T-helper 1 cell treated with Interleukin-12 subunit alpha and Interleukin-12 subunit beta and Interleukin-4 antibody, amounts not matched to agents 30 μg/mL and 1 μg/mL, for 36 hours (primary cell): Measurements from ENCODE around the gene MICALL1.

Experiments used
- H3K27ac Mint-ChIP-seq: one replicate; pipeline ENCODE4 v1.8.0; 2021; ENCODE audit warnings: mild to moderate bottlenecking, mixed read lengths
- H3K27me3 Mint-ChIP-seq: one replicate; pipeline ENCODE4 v1.8.0; 2021; ENCODE audit warnings: low read depth, mixed read lengths
- H3K36me3 Mint-ChIP-seq: one replicate; pipeline ENCODE4 v1.8.0; 2021; ENCODE audit warnings: low read depth, mixed read lengths
- H3K4me1 Mint-ChIP-seq: one replicate; pipeline ENCODE4 v1.8.0; 2021; ENCODE audit warnings: low read depth, mixed read lengths
- H3K4me3 Mint-ChIP-seq: one replicate; pipeline ENCODE4 v1.8.0; 2021; ENCODE audit warnings: mild to moderate bottlenecking, moderate library complexity, mixed read lengths
- H3K9me3 Mint-ChIP-seq: one replicate; pipeline ENCODE4 v1.8.0; 2021; ENCODE audit warnings: mixed read lengths

The MICALL1 gene, protein sequence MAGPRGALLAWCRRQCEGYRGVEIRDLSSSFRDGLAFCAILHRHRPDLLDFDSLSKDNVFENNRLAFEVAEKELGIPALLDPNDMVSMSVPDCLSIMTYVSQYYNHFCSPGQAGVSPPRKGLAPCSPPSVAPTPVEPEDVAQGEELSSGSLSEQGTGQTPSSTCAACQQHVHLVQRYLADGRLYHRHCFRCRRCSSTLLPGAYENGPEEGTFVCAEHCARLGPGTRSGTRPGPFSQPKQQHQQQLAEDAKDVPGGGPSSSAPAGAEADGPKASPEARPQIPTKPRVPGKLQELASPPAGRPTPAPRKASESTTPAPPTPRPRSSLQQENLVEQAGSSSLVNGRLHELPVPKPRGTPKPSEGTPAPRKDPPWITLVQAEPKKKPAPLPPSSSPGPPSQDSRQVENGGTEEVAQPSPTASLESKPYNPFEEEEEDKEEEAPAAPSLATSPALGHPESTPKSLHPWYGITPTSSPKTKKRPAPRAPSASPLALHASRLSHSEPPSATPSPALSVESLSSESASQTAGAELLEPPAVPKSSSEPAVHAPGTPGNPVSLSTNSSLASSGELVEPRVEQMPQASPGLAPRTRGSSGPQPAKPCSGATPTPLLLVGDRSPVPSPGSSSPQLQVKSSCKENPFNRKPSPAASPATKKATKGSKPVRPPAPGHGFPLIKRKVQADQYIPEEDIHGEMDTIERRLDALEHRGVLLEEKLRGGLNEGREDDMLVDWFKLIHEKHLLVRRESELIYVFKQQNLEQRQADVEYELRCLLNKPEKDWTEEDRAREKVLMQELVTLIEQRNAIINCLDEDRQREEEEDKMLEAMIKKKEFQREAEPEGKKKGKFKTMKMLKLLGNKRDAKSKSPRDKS

GRCh38 chr22:37905534-37906363 lies at the start of gene MICALL1:
MICALL1 (plus strand) TSS chr22:37906297; CDS start chr22:37906423, 126 bp downstream.
- Mint-ChIP-seq H3K4me3 (peak within 1 kb of the TSS; percentile 82), H3K9me3 (no peaks in the 10 kb centered on the region), H3K27ac (peak within 1 kb of the TSS; percentile 77), H3K4me1 (peaks cover 21% of the 10 kb centered on the region), H3K27me3 (no peaks in the 10 kb centered on the region), H3K36me3 (peaks cover 9% of the 10 kb centered on the region)

GRCh38 chr22:37860796-37861421 lies 45.2 kb upstream of the MICALL1 start:
- Mint-ChIP-seq H3K9me3 (no peaks in the 10 kb centered on the region), H3K27me3 (no peaks in the 10 kb centered on the region), H3K36me3 (peaks cover 41% of the 10 kb centered on the region), H3K4me3 (no peak overlapping the region), H3K4me1 (no peaks in the 10 kb centered on the region), H3K27ac (no peak overlapping the region)

DNA sequence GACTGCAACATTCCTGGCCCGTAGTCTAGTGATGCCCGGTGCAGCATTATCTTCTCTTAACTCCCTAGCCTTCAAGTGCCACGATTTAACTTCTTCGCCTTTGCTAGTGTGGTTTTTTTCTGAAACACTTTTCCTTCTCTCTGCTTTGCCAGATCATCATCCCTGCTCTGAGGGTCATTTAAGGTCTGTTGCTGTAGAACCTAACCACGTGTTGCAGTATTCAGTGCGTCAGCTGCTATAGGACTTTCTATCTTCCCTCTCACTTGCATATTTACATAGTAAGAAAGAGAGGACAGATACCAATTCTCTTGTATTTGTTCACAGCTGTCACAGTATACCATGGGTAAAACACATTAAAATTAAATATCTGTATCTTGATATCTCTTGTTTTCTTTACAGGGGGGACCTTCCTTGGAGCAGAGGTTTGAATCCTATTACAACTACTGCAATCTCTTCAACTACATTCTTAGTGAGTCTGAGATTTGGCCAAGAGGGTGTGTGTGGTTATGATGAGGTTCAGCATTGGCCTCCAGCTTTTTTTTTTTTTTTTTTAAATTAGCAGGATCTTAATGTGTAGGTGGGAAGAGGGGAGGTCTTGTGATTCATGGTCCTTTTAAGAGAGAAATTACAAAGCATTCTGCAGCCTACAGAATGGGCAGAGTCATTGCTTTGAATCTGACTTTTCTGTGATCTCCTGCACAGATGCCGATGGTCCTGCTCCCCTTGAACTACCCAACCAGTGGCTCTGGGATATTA lies 43.3 kb upstream of the MICALL1 start:
- no peak overlapping the region for H3K4me3 Mint-ChIP-seq
- no peaks in the 10 kb centered on the region for H3K9me3 Mint-ChIP-seq
- no peak overlapping the region for H3K27ac Mint-ChIP-seq
- peaks cover 44% of the 10 kb centered on the region for H3K36me3 Mint-ChIP-seq
- H3K4me1 Mint-ChIP-seq = no peaks in the 10 kb centered on the region
- H3K27me3 Mint-ChIP-seq = no peaks in the 10 kb centered on the region

- no peak overlapping the region for H3K4me3 Mint-ChIP-seq
- no peaks in the 10 kb centered on the region for H3K9me3 Mint-ChIP-seq
- peaks cover 48% of the 10 kb centered on the region for H3K36me3 Mint-ChIP-seq
- H3K27ac Mint-ChIP-seq = no peak overlapping the region
- H3K4me1 Mint-ChIP-seq = no peaks in the 10 kb centered on the region
- no peaks in the 10 kb centered on the region for H3K27me3 Mint-ChIP-seq
Measured at GRCh38 chr22:37865510-37865909, 40.6 kb upstream of the MICALL1 start.

DNA sequence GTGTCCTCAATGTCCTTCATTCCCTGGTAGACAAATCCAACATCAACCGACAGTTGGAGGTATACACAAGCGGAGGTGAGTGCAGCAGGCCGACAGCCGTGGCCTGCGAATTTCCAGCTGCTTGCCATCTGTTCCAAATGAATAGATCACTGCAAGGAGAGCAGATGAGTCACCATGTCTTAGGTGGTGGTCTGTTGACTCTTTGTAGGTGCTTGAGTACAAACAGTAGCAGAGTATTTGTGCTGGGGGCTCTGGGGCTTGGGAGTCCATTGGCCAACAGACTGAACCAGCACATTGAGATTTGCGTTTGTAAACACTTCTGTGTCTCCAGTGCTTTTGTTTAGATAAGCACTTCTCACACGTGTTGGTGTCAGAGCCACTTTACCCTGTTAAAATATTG lies 35.8 kb upstream of the MICALL1 start:
- Mint-ChIP-seq H3K27me3 (no peaks in the 10 kb centered on the region), H3K36me3 (peaks cover 43% of the 10 kb centered on the region), H3K27ac (no peak overlapping the region), H3K4me3 (no peak overlapping the region), H3K4me1 (no peaks in the 10 kb centered on the region), H3K9me3 (no peaks in the 10 kb centered on the region)

DNA sequence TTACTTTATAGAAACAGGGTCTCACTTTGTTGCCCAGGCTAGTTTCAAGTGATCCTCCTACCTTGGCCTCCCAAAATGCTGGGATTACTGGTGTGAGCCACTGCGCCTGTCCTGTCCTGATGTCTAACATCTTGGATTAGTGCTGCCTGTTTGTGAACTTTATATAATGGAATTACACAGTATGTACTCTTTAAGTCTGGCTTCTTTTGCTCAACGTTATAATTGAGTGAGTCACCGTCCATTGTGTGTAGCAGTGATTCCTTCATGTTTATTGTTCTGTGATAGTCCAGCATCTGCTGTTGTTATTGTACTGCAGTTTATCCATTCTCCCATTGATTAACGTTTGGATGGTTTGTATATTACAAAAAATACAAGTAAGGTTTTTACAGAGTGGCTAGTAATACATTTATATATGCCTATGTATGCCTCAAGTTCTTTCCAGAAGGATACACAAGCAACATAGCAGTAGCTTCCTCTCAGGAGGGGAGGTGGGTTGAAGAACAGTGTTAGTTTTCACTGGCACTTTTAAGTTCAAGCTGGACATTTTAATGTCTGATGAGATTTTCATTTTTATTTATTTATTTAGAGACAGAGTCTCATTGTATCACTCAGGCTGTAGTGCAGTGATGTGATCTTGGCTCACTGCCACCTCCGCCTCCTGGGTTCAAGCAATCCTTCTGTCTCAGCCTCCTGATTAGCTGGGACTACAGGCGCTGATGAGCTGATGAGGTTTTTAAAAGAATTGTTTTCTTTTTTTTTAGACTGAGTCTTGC lies 25.2 kb upstream of the MICALL1 start:
- peaks cover 34% of the 10 kb centered on the region for H3K36me3 Mint-ChIP-seq
- H3K27me3 Mint-ChIP-seq = no peaks in the 10 kb centered on the region
- H3K4me1 Mint-ChIP-seq = peaks cover 6% of the 10 kb centered on the region
- H3K27ac Mint-ChIP-seq = no peak overlapping the region
- no peak overlapping the region for H3K4me3 Mint-ChIP-seq
- no peaks in the 10 kb centered on the region for H3K9me3 Mint-ChIP-seq

DNA sequence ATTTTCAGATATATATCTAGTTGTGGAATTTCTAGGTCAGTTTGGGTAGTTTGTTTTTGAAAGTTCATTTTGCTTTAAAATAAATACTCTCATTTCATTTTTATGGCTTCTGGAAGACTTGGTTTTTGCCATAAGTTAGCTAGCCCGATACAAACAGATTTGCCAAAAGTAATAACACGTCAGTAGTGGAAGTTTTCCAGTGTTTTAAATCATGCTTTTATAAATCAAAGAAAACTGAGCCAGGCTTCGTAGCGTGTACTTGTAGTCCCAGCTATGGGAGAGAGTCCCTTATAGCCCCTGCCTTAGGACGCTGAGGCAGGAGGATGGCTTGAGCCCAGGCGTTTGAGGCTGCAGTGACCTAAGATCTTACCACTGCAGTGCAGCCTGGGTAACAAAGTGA lies 21.7 kb upstream of the MICALL1 start:
- Mint-ChIP-seq H3K9me3 (no peaks in the 10 kb centered on the region), H3K4me1 (peaks cover 15% of the 10 kb centered on the region), H3K36me3 (peaks cover 29% of the 10 kb centered on the region)

DNA sequence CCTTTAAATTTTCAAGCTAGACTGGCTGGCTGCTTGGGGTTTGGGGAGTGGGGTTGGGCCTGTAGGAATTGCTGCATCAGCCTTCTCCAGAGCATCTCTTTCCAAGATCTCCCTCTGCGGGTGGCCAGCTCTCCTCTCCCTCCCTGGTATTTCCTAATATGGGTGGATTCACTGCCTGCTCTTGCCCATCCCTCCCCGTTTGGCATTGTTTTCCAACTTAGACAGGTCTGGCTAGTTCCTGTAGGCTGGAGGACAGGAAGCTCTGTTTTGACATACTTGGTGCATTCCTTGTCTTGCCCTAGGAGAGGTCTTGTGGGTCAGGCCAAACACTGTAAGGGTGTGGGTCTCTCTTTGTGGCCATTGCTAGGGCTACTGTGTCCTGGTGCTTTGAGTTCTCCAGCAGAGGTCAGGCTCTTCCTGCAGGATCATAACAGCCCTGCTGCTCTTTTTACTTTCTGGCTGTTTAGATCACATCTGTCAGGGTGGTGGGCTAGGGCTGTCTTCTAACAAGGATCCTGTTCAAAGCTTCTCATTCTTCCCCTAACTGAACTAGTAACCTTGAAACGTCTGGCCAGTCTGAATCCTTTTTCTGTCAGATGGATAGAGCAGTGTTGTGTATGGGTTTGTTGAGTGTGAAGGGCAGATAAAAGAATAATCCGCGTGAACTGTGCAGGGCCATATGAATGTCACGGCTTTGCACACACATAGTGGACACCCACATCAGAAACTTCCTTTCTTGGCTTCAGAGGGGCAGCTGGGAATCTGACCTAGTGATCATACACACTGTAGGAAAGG lies 18.3 kb upstream of the MICALL1 start:
- H3K4me3 Mint-ChIP-seq = no peak overlapping the region
- peaks cover 15% of the 10 kb centered on the region for H3K4me1 Mint-ChIP-seq
- H3K27ac Mint-ChIP-seq = peak overlapping the region; percentile 52
- no peaks in the 10 kb centered on the region for H3K9me3 Mint-ChIP-seq
- H3K36me3 Mint-ChIP-seq = peaks cover 33% of the 10 kb centered on the region
- no peaks in the 10 kb centered on the region for H3K27me3 Mint-ChIP-seq

More for the DNA sequence above, 21.7 kb upstream of the MICALL1 start:
- H3K27me3 Mint-ChIP-seq = no peaks in the 10 kb centered on the region
- H3K4me3 Mint-ChIP-seq = no peak overlapping the region
- no peak overlapping the region for H3K27ac Mint-ChIP-seq

GRCh38 chr22:37891926-37892325 lies 14.2 kb upstream of the MICALL1 start:
- H3K4me1 Mint-ChIP-seq = peaks cover 29% of the 10 kb centered on the region
- peaks cover 26% of the 10 kb centered on the region for H3K36me3 Mint-ChIP-seq
- H3K27me3 Mint-ChIP-seq = no peaks in the 10 kb centered on the region
- peak overlapping the region; percentile 2 for H3K27ac Mint-ChIP-seq
- no peaks in the 10 kb centered on the region for H3K9me3 Mint-ChIP-seq
- H3K4me3 Mint-ChIP-seq = no peak overlapping the region

- H3K27me3 Mint-ChIP-seq = no peaks in the 10 kb centered on the region
- H3K27ac Mint-ChIP-seq = no peak overlapping the region
- H3K4me3 Mint-ChIP-seq = no peak overlapping the region
- H3K9me3 Mint-ChIP-seq = no peaks in the 10 kb centered on the region
- peaks cover 23% of the 10 kb centered on the region for H3K36me3 Mint-ChIP-seq
- H3K4me1 Mint-ChIP-seq = peaks cover 26% of the 10 kb centered on the region
Measured at GRCh38 chr22:37892566-37893335, 13.3 kb upstream of the MICALL1 start.

DNA sequence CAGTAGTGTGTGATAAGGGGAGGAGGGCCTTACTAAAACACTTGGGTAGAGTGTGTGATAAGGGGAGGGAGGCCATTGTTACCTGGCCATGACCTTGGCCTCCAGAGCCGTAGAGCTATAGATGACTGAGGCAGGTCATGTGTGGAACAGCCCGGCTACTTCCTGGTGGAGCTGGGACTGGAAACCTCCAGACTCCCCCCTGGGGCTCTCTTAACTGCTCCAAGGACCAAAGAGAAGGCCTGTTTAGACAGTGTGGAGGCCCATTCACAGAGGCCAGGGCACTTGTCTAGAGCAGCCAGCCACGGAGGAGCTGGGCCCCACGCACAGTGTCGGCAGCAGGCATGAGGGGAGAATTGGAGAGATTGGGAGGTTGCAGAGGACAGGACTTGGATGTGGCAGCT lies 12.5 kb upstream of the MICALL1 start:
- Mint-ChIP-seq H3K4me3 (peak overlapping the region; percentile 26), H3K4me1 (peaks cover 23% of the 10 kb centered on the region), H3K36me3 (peaks cover 16% of the 10 kb centered on the region), H3K27ac (peak overlapping the region; percentile 58), H3K27me3 (no peaks in the 10 kb centered on the region), H3K9me3 (no peaks in the 10 kb centered on the region)
